ENCODE results near the gene RARRES2. TPM values are rescaled to one million over a fixed set of nuclear protein-coding genes. Genes with fewer than 3 reads are reported as not detected.

The RARRES2 gene
- total and polyA plus RNA-seq, 12 donors, result 132 to 7,984 (median 3,315) TPM

GRCh38 chr7:150358988-150359621 is 17.7 kb upstream of the RARRES2 start:
- DNase-seq, result no peak
- no peaks in the 10 kb centered on the region for H3K9me3 ChIP-seq (replicated peaks in 1 of 3)
- intact Hi-C loops (cut with DNase I), result loop anchor here in 1 of 2 donors (10.0 kb wide), 1 partner anchor 56 kb away; no protein-coding TSS in a partner anchor
- no peaks in the 10 kb centered on the region for H3K27me3 ChIP-seq
- peaks cover 0 to 3% of the 10 kb centered on the region in 2 donors for H3K4me1 ChIP-seq (replicated peaks in 1 of 2)
- WGBS, 4 donors, result 88 to 93% (median 91%) methylated on average over 4 of the region's 4 CpGs
- H3K36me3 ChIP-seq (replicated peaks in 1 of 2), result no peaks in the 10 kb centered on the region
- no peak for TF ChIP-seq POLR2A (IDR thresholded peaks at IDR 0.05)
- no peak for TF ChIP-seq CTCF (IDR thresholded peaks at IDR 0.05)
- no peak overlapping the region for H3K4me3 ChIP-seq
- no peak overlapping the region for H3K27ac ChIP-seq

DNA sequence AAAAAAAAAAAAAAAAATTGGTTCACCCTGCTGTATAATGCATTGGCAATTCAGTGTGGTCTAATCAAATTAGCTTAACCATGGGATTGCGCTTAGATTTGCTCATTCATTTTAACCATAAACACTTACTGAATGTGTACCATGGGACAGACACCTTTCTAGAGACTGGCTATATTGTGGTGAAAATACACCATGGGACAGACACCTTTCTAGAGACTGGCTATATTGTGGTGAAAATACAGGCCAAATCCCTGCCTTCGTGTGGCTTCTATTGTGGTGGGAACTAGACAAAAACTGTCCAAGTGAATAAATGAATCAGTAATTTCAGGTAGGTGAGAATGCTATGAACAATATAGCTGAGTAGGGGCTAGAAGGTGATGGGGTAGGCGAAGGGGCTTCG is 17.0 kb upstream of the RARRES2 start:
- H3K27me3 ChIP-seq, result no peaks in the 10 kb centered on the region
- WGBS, 4 donors, result 96 to 98% (median 97%) methylated on average over 4 of the region's 4 CpGs
- no peak overlapping the region for H3K27ac ChIP-seq
- H3K36me3 ChIP-seq (replicated peaks in 1 of 2), result no peaks in the 10 kb centered on the region
- H3K4me3 ChIP-seq, result no peak overlapping the region
- TF ChIP-seq POLR2A (IDR thresholded peaks at IDR 0.05) (no peak), CTCF (IDR thresholded peaks at IDR 0.05) (no peak)
- H3K9me3 ChIP-seq (replicated peaks in 1 of 3), result no peaks in the 10 kb centered on the region
- no peak for DNase-seq
- intact Hi-C loops (cut with DNase I), result loop anchor here in 1 of 2 donors (10.0 kb wide), 1 partner anchor 56 kb away; no protein-coding TSS in a partner anchor
- peaks cover 0 to 3% of the 10 kb centered on the region in 2 donors for H3K4me1 ChIP-seq (replicated peaks in 1 of 2)

GRCh38 chr7:150357771-150358427 is 16.5 kb upstream of the RARRES2 start:
- TF ChIP-seq CTCF (IDR thresholded peaks at IDR 0.05), result no peak
- no peak for TF ChIP-seq POLR2A (IDR thresholded peaks at IDR 0.05)
- intact Hi-C loops (cut with DNase I), result loop anchor here in 1 of 2 donors (10.0 kb wide), 1 partner anchor 57 kb away; no protein-coding TSS in a partner anchor
- peaks cover 0 to 3% of the 10 kb centered on the region in 2 donors for H3K4me1 ChIP-seq (replicated peaks in 1 of 2)
- H3K36me3 ChIP-seq (replicated peaks in 1 of 2), result no peaks in the 10 kb centered on the region
- WGBS, 4 donors, result 83 to 86% (median 85%) methylated on average over 13 of the region's 13 CpGs
- H3K27me3 ChIP-seq, result no peaks in the 10 kb centered on the region
- H3K4me3 ChIP-seq, result no peak overlapping the region
- DNase-seq, result no peak
- H3K9me3 ChIP-seq (replicated peaks in 1 of 3), result no peaks in the 10 kb centered on the region
- H3K27ac ChIP-seq, result no peak overlapping the region

- Histone ChIP-seq H3K27ac (no peak overlapping the region), H3K9me3 (replicated peaks in 1 of 3) (no peaks in the 10 kb centered on the region), H3K36me3 (replicated peaks in 1 of 2) (no peaks in the 10 kb centered on the region), H3K4me1 (replicated peaks in 1 of 2) (peaks cover 0 to 3% of the 10 kb centered on the region in 2 donors), H3K27me3 (no peaks in the 10 kb centered on the region), H3K4me3 (no peak overlapping the region)
- intact Hi-C loops (cut with DNase I), result loop anchor here in 1 of 2 donors (10.0 kb wide), 1 partner anchor 58 kb away; no protein-coding TSS in a partner anchor
- TF ChIP-seq POLR2A (IDR thresholded peaks at IDR 0.05) (no peak), CTCF (IDR thresholded peaks at IDR 0.05) (no peak)
- no peak for DNase-seq
- WGBS, 4 donors, result 58 to 72% (median 63%) methylated on average over 9 of the region's 9 CpGs
Observed at GRCh38 chr7:150357270-150357669, 15.8 kb upstream of the RARRES2 start.
